HEK293 (cell line): ENCODE data around the gene ZDHHC3.

Experiments
- CTCF ChIA-PET: fragments of 350-600 bp; formaldehyde crosslinking; extraction: SDS; loops from one replicate; lab custom pipeline; 2021; ENCODE audit warnings: antibody characterized with exemption; lab: Yijun Ruan, JAX
- POLR2A ChIA-PET: fragments of 300-600 bp; formaldehyde crosslinking; extraction: SDS; loops from one replicate; lab custom pipeline; 2020; ENCODE audit warnings: antibody characterized with exemption, inconsistent platforms; lab: Yijun Ruan, JAX
- H3K27ac ChIP-seq: fragments of 200-500 bp; sonication (Bioruptor generic); 2 replicates; pipeline ENCODE4 v1.5.1; 2014; ENCODE audit warnings: low read depth, low read length, control low read depth, inconsistent platforms; ENCODE audit errors: extremely low read depth
- H3K36me3 ChIP-seq, 2 experiments: fragments of 200-500 bp in 1 of 2; sonication (Bioruptor generic) in 1 of 2; 1 replicate in 1 of 2; 2 replicates in 1 of 2; pipeline ENCODE4 v1.5.1; 2014 to 2017; ENCODE audit warnings: inconsistent platforms in 2 of 2, low read length in 2 of 2; ENCODE audit not compliant: control insufficient read depth in 2 of 2, insufficient read depth in 1 of 2
- H3K4me1 ChIP-seq: fragments of 200-500 bp; sonication (Bioruptor generic); 2 replicates; pipeline ENCODE4 v1.5.1; 2014; ENCODE audit warnings: mild to moderate bottlenecking, low read length, inconsistent platforms; ENCODE audit not compliant: control insufficient read depth, insufficient read depth
- H3K4me3 ChIP-seq: 2 replicates; pipeline ENCODE4 v1.5.1; 2011; ENCODE audit warnings: low read depth, mild to moderate bottlenecking, control low read depth, low read length, moderate library complexity
- H3K9me3 ChIP-seq: fragments of 200-500 bp; sonication (Bioruptor generic); 2 replicates; pipeline ENCODE4 v1.5.1; 2014; ENCODE audit warnings: low read depth, low read length, inconsistent platforms; ENCODE audit not compliant: control insufficient read depth, insufficient read depth
- FEZF1 ChIP-seq: fragments of 450-650 bp; formaldehyde crosslinking; IDR thresholded peaks from 2 replicates; pipeline ENCODE4 v1.5.1; 2016; ENCODE audit warnings: missing biosample characterization, missing genetic modification characterization
- GLIS1 ChIP-seq: fragments of 450-650 bp; formaldehyde crosslinking; IDR thresholded peaks from 2 replicates; pipeline ENCODE4 v1.5.1; 2016; ENCODE audit warnings: missing biosample characterization, missing genetic modification characterization
- KLF1 ChIP-seq: fragments of 450-650 bp; formaldehyde crosslinking; IDR thresholded peaks from 2 replicates; pipeline ENCODE4 v1.5.1; 2016; ENCODE audit warnings: missing biosample characterization, missing genetic modification characterization
- ZBTB20 ChIP-seq: fragments of 450-650 bp; formaldehyde crosslinking; IDR thresholded peaks from 2 replicates; pipeline ENCODE4 v1.5.1; 2016; ENCODE audit warnings: missing biosample characterization, missing genetic modification characterization
- ZFP37 ChIP-seq: fragments of 450-650 bp; formaldehyde crosslinking; IDR thresholded peaks from 2 replicates; pipeline ENCODE4 v1.5.1; 2016; ENCODE audit warnings: missing biosample characterization, missing genetic modification characterization
- ZIC2 ChIP-seq: fragments of 450-650 bp; formaldehyde crosslinking; IDR thresholded peaks from 2 replicates; pipeline ENCODE4 v1.5.1; 2016; ENCODE audit warnings: missing biosample characterization, missing genetic modification characterization
- ZNF133 ChIP-seq: fragments of 450-650 bp; formaldehyde crosslinking; IDR thresholded peaks from 2 replicates; pipeline ENCODE4 v1.5.1; 2016; ENCODE audit warnings: missing biosample characterization, missing genetic modification characterization
- ZNF202 ChIP-seq: fragments of 450-650 bp; formaldehyde crosslinking; IDR thresholded peaks from 2 replicates; pipeline ENCODE4 v1.5.1; 2016; ENCODE audit warnings: missing biosample characterization, missing genetic modification characterization, borderline replicate concordance
- ZNF362 ChIP-seq: fragments of 450-650 bp; formaldehyde crosslinking; IDR thresholded peaks from 2 replicates; pipeline ENCODE4 v1.5.1; 2016; ENCODE audit warnings: missing biosample characterization, missing genetic modification characterization
- ZNF398 ChIP-seq: fragments of 450-650 bp; formaldehyde crosslinking; IDR thresholded peaks from 2 replicates; pipeline ENCODE4 v1.5.1; 2017; ENCODE audit warnings: missing biosample characterization, missing genetic modification characterization
- ZNF423 ChIP-seq: fragments of 450-650 bp; formaldehyde crosslinking; IDR thresholded peaks from 2 replicates; pipeline ENCODE4 v1.5.1; 2016; ENCODE audit warnings: missing biosample characterization, missing genetic modification characterization
- ZNF549 ChIP-seq: fragments of 450-650 bp; IDR thresholded peaks from 2 replicates; pipeline ENCODE4 v1.5.1; 2018; ENCODE audit warnings: missing biosample characterization, missing genetic modification characterization, mild to moderate bottlenecking, inconsistent platforms, moderate library complexity
- ZNF624 ChIP-seq: fragments of 450-650 bp; formaldehyde crosslinking; IDR thresholded peaks from 2 replicates; pipeline ENCODE4 v1.5.1; 2017; ENCODE audit warnings: missing biosample characterization, missing genetic modification characterization
- ZNF645 ChIP-seq: fragments of 450-650 bp; formaldehyde crosslinking; IDR thresholded peaks from 2 replicates; pipeline ENCODE4; 2016; ENCODE audit warnings: missing biosample characterization, missing genetic modification characterization
- ZNF791 ChIP-seq: fragments of 450-650 bp; formaldehyde crosslinking; IDR thresholded peaks from 2 replicates; pipeline ENCODE4 v1.5.1; 2016; ENCODE audit warnings: missing biosample characterization, missing genetic modification characterization

The ZDHHC3 gene

GRCh38 chr3:45024542-45025255 is 48.7 kb upstream of the ZDHHC3 start:
- 0 out of 2 replicates have a peak, but pooled peaks cover 2% of the 10 kb centered on the region for H3K4me1 ChIP-seq
- no peak overlapping the region for H3K4me3 ChIP-seq
- ChIA-PET POLR2A (no interaction called here), CTCF (no interaction called here)
- H3K9me3 ChIP-seq, result no peaks in the 10 kb centered on the region
- TF ChIP-seq GLIS1 (tag by site-specific recombination), result peak; percentile 54
- TF ChIP-seq ZNF398 (tag by site-specific recombination), result no peak
- peak; percentile 57 for TF ChIP-seq FEZF1
- TF ChIP-seq, all 188 proteins: peak for 2
- H3K36me3 ChIP-seq, result no peaks in the 10 kb centered on the region
- no peak overlapping the region for H3K27ac ChIP-seq

GRCh38 chr3:45023675-45024074 is 47.7 kb upstream of the ZDHHC3 start:
- POLR2A ChIA-PET, result no interaction called here
- CTCF ChIA-PET, result no interaction called here
- no peak for TF ChIP-seq ZBTB20 (tag by site-specific recombination)
- peak; percentile 12; the same call in 1 of the 2 replicates for TF ChIP-seq ZIC2 (tag by site-specific recombination)
- TF ChIP-seq KLF1 (tag by site-specific recombination), result peak; percentile 76
- no peak for TF ChIP-seq ZNF624 (tag by site-specific recombination)
- peak; percentile 76 for TF ChIP-seq GLIS1 (tag by site-specific recombination)
- TF ChIP-seq, all 188 proteins: peak for 3
- no peak overlapping the region for H3K27ac ChIP-seq
- H3K36me3 ChIP-seq, result no peaks in the 10 kb centered on the region
- H3K4me3 ChIP-seq, result no peak overlapping the region
- 0 out of 2 replicates have a peak, but pooled peaks cover 2% of the 10 kb centered on the region for H3K4me1 ChIP-seq
- no peaks in the 10 kb centered on the region for H3K9me3 ChIP-seq

GRCh38 chr3:45021524-45022297 is 45.7 kb upstream of the ZDHHC3 start:
- Histone ChIP-seq H3K4me3 (no peak overlapping the region), H3K36me3 (no peaks in the 10 kb centered on the region), H3K4me1 (0 out of 2 replicates have a peak, but pooled peaks cover 2% of the 10 kb centered on the region), H3K27ac (no peak overlapping the region)
- CTCF ChIA-PET, result interaction anchor here (0.7 to 1.2 kb wide), 2 partner anchors 17 to 73 kb away, joined by 3 read pairs; no protein-coding TSS in a partner anchor
- POLR2A ChIA-PET, result no interaction called here
- peak; percentile 35; the same call in 1 of the 2 replicates for TF ChIP-seq KLF1 (tag by site-specific recombination)
- no peak for TF ChIP-seq ZNF645 (tag by site-specific recombination)
- TF ChIP-seq ZNF549 (tag by site-specific recombination), result no peak
- TF ChIP-seq, all 188 proteins: peak for 1
- no peaks in the 10 kb centered on the region for H3K9me3 ChIP-seq

- Histone ChIP-seq H3K4me3 (no peak overlapping the region), H3K4me1 (0 out of 2 replicates have a peak, but pooled peaks cover 2% of the 10 kb centered on the region), H3K9me3 (no peaks in the 10 kb centered on the region), H3K27ac (no peak overlapping the region), H3K36me3 (peaks cover 0 to 4% of the 10 kb centered on the region in 2 experiments; a peak in 1 of 3 replicates)
- CTCF ChIA-PET, result interaction anchor here (1.2 kb wide), 1 partner anchor 18 kb away, joined by 3 read pairs; no protein-coding TSS in a partner anchor
- TF ChIP-seq ZNF133 (no peak), ZNF791 (tag by site-specific recombination) (no peak), ZNF423 (tag by site-specific recombination) (no peak), ZFP37 (tag by site-specific recombination) (no peak), ZNF202 (no peak), ZNF362 (tag by site-specific recombination) (no peak)
- POLR2A ChIA-PET, result interaction anchor here (0.7 kb wide), 1 partner anchor 27 kb away, joined by 3 read pairs; no protein-coding TSS in a partner anchor
Measured at GRCh38 chr3:45020534-45020933, 44.6 kb upstream of the ZDHHC3 start.
